Adrenal gland (tissue), 5 donors: ENCODE data around the gene TXLNG.

Source experiments
- POLR2A ChIP-seq, 2 donors: fragments of 450-650 bp; IDR thresholded peaks; one replicate each; pipeline ENCODE4 v1.6.1; 2017; ENCODE audit warnings: antibody characterized with exemption in 2 of 2, mild to moderate bottlenecking in 2 of 2, moderate library complexity in 1 of 2
- TF ChIP-seq, protein P1 (sequence below), 6 experiments: fragments of 450-650 bp in 4 of 6; fragments of 200-600 bp in 2 of 6; sonication (generic) in 1 of 6; IDR thresholded peaks; 1 replicate in 5 of 6; 2 replicates in 1 of 6; pipeline versions ENCODE4 v1.5.1 to v1.8.0; 2016 to 2021; ENCODE audit warnings: antibody characterized with exemption in 6 of 6, mild to moderate bottlenecking in 2 of 6, moderate library complexity in 1 of 6
- donor health status: DM: no; HTN: no; CAD: no.

DNA sequence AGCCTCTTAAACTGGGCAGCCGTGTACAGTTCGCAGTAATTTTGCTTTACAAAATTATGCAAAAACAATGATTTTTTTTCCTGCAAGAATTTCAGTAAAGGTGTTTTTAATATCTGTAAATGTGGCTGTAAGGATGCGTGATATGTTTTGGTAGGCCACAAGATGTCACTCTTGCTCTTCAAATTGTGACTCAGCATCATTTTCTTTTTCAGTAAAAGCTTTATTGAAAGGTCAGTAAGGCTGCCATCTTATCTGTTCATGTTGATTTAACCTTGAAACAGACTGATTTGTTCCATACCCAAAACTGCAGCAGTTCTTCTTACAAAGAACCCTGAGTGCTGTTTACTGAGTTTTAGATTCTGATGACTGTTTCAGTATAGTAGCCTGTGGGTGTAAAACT, 39.9 kb downstream of the TXLNG start:
- no peak for TF ChIP-seq POLR2A (IDR thresholded peaks at IDR 0.05)
- TF ChIP-seq, protein P1, sequence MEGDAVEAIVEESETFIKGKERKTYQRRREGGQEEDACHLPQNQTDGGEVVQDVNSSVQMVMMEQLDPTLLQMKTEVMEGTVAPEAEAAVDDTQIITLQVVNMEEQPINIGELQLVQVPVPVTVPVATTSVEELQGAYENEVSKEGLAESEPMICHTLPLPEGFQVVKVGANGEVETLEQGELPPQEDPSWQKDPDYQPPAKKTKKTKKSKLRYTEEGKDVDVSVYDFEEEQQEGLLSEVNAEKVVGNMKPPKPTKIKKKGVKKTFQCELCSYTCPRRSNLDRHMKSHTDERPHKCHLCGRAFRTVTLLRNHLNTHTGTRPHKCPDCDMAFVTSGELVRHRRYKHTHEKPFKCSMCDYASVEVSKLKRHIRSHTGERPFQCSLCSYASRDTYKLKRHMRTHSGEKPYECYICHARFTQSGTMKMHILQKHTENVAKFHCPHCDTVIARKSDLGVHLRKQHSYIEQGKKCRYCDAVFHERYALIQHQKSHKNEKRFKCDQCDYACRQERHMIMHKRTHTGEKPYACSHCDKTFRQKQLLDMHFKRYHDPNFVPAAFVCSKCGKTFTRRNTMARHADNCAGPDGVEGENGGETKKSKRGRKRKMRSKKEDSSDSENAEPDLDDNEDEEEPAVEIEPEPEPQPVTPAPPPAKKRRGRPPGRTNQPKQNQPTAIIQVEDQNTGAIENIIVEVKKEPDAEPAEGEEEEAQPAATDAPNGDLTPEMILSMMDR (IDR thresholded peaks at IDR 0.05), result peak; percentile 34 to 82 (median 68)
